HG02870 (cell line): ENCODE results near the gene TMEM198.

ENCODE experiments used
- ATAC-seq: cut with Tn5 transposase; IDR thresholded peaks from one replicate; pipeline ENCODE4 v1.9.1; 2021; ENCODE audit warnings: mild to moderate bottlenecking, moderate library complexity; ENCODE audit not compliant: unreplicated experiment

TMEM198 gene

DNA sequence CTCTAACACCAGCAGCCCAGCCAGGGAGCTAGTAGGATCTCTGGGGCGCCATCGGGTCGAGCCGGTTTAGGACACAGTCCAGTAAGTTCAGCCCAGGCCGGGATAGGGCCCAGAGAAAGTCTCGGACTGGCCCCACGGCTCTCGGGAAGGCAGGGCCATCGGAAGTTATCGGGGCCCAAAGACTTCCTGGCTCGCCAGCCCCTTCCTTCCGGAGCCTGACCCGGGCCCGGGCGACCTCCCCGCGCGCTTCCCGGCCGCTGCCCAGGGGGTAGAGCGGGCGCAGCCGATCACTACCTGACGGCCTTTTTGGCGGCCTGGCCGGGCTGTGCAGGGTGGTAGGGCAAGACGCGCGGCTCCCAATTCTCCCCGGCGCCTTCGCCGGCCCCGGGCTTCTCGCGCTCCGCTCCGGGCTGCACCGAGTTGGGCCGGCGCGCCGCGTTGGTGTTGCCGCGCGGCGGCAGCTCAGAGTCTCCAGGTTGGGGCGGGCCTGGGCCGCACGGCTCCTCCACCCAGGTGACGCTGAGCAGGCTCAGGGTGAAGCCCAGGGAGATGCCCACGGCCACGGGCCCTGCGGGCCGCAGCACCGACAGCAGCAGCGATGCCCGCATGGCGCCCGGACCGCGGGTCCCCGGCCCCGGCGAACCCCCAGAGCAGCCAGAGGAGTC, 765 bp upstream of the TMEM198 start:
- peak; percentile 29 for ATAC-seq

DNA sequence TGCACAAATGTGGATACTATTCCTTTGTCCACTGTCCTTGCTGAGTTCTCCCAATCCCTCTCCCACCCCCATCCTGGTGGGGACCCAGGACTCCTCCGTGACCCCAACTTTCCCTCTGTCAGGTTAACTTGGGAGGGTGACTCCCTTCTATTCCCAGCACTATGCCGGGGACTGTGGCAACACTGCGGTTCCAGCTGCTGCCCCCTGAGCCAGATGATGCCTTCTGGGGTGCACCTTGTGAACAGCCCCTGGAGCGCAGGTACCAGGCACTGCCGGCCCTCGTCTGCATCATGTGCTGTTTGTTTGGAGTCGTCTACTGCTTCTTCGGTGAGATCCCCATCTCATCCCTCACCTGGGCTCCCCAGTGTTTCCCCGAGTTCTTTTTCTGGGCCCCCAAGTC, 739 bp downstream of the TMEM198 start:
- no peak for ATAC-seq

DNA sequence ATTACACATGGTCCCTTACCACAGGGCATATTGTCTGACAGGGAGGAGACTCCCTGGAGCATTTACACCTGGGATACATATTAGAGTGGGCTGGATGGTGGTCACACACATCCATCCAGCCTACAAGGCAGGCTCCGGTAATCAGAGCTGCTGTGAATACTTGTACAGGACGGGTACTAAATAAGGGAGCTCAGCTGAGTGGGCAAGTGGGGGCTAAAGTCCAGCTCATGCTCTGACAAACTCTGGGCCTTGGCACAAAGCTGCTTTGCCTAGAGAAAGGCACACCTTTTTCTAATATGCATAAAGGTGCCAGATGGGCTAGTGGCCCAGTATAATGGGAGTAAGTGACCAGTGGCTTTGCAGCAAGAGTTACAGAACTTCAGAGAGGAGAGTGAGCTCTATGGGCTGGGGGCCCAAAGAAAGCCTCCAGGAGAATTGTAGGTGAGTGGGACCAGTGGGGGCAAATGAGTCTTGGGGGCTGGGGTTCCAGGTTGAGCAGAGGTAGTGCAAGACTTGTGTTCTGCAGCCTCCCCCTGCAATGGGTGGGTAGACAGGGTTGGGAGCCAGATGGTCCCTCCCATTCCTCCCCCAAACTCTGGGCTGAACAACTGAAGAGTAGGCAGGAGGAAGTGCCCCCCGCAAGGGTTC, 1.6 kb downstream of the TMEM198 start:
- no peak for ATAC-seq

DNA sequence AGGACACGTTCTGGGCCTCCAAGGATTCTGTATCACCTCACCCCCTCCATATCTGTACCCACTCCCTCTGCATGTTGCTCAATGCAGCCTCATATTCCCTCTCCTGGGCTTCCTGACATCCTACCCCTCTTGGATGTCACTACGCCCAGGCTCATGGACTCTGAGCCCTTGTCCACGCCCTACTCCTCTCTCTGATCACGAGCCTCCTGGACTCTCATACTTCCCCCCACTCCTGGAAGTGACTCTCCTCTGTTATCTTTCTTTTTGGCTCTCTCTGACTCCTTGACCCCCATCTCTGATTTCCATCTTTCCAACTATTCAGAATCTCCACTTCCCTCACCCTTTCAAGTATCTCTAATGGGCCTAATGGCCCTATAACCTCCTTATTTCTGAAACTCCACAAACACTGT, 2.1 kb downstream of the TMEM198 start:
- ATAC-seq: no peak

DNA sequence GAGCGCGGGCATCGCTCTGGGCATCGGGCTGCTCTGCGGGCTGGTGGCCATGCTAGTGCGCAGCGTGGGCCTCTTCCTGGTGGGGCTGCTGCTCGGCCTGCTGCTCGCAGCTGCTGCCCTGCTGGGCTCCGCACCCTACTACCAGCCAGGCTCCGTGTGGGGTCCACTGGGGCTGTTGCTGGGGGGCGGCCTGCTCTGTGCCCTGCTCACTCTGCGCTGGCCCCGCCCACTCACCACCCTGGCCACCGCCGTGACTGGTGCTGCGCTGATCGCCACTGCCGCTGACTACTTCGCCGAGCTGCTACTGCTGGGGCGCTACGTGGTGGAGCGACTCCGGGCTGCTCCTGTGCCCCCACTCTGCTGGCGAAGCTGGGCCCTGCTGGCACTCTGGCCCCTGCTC, 3.8 kb downstream of the TMEM198 start:
- no peak for ATAC-seq

DNA sequence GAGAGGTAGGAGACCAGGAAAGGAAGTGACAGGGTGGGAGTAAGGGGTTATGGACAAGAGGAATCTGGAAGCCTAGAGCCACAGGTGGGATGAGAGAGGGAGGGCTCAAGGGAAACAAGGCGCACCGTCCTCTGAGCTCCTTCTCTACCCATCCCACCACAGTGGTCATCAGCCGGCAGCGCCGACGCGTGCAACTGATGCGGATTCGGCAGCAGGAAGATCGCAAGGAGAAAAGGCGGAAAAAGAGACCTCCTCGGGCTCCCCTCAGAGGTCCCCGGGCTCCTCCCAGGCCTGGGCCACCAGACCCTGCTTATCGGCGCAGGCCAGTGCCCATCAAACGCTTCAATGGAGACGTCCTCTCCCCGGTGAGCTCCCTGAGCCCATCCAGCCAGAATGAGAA, 5.2 kb downstream of the TMEM198 start:
- no peak for ATAC-seq

DNA sequence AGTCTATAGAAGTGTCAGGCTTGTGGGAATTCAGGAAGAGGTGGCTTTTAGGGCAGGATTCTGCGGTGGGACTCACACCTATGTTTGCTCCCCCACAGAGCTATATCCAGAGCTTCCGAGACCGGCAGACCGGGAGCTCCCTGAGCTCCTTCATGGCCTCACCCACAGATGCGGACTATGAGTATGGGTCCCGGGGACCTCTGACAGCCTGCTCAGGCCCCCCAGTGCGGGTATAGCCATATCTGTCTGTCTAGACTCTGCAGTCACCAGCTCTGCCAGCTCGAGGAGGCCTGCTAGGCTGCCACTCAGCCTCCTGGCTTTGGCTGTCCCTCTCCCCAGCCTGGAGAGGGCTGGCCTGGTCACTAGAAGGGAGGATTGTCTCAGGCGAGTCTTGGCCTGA, 5.8 kb downstream of the TMEM198 start:
- ATAC-seq: no peak

DNA sequence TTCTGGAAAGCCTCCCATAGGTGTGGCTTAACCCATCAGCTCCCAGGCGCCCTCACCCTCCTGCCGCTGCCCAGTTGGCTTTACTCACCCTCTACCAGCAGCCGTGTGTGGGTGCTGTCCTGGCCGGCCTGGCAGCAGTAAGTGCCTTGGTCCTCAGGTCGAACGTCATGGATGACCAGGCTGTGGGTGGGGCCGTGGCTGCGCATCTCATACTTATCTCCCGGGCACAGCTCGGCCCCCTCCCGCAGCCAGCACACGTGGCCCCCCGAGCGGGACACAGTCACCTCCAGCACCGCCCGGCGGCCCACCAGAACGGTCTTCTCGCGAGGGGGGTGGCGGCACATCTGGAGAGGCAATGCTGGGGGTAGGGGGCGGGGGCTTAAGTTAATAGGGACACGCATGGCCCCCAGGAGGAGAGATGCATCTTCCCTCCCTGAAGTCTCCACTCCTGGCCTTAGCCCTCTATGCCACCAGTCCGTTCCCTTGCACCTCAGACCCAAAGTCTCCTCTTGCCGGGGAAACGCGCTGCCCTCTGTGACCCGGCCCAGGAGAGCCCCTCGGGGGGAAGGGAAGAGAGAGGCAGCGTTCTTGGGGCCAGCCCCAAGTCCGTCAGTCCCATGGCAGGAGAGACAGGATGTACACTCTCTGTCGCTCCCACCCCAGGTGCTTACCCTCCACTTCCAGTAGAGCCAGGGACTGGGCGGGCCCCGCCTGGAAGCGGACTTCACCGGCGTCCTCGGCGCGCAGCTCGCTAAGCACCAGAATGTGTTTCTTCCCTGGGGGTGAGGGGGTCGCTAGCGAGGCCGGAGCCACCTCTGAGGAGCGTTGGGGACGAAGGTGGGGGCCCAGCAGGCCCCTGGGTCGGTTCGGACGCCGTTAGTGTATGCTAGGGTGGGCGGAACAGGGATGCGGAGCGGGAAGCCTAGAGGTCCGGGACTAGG, 7.9 kb downstream of the TMEM198 start:
- ATAC-seq: peak; percentile 15

DNA sequence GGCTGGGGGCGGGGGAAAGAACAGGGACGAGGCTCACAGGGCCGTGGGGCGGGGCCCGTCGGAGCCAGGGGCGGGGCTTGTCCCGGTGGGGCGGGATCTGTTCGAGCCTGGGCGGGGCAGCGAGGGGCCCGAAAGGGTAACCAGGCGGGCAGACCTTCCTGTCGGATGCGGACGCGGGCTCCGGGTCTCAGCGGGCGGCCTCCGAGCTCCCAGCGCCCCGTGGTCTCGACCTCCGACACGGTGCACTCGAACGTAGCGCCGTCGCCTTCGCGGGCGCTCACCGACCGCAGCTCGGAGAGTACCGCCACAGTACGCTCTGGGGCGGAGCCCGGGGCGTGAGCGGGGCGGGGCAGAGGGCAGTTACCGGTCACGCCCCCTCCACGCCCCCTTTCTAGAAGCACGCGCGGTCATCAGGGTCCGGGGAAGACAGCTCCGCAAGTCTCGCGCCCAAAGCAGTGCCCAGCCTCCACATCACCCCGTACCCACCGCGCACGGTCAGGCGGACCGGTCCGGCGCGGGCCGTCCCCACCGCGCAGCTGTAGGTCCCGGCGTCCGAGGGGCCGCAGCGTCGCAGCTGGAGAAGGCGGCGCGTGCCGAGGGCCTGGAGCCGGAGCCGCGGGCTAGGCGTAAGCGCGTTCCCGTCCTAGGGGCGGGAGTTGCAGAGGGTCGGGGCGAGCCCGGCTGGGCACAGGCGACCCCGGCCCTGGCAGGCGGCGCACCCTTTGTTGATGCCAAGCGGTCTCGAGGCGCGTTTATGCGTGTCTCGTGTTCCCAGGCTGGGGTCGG, 8.7 kb downstream of the TMEM198 start:
- ATAC-seq: peak; percentile 92

DNA sequence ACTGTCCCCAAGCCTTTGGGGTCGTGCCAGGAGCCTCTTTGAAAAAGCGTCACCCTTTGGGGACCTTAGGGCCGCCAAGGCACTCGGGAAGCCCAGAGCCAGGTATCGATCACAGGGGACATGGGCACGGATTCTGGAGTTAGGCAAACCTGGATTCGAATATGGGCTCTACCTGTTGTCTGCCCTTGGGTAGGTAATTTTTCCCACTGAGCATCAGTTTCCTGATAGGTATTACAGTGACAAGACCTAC, 9.3 kb downstream of the TMEM198 start:
- no peak for ATAC-seq

DNA sequence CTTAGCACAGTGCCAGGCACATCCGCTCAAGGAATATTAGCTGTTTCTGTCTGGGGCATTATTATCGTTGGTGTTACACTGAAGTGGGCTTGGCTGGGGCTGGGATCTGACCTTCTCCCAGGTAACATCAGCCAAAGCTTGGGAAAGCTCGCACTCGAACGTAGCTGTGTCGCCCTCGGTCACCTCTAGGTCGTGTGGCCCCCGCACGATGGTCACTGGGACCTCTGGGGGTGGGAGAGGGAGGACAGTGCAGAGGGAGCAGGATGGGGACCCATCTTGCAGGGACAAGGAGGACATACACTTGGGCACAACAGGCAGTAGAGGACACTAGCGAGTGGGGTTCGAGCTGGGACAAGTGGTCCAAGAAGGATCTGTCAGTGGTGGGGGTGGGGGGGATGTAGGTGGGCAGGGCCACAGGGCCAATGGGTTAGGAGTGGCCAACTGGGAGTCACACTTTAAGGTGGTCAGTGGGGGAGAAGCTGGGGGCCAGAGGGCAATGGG, 9.7 kb downstream of the TMEM198 start:
- no peak for ATAC-seq

DNA sequence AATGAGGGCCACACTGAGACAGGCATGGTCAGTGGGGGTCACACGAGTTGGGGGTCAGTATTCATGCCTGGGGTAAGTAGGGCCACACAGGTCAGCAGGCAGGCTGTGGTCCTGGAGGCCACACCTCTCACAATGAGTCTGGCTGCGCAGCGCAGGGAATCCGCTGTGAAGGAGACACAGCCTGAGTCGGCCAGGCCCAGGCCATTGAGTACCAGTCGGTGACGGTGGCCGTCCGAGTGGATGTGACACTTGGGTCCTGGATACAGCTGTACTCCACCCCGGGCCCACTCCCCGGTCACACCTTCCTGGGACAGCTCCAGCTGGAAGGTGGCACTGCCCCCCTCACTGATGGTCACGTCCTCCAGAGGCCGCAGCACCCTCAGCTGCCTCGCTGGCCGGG, 10.5 kb downstream of the TMEM198 start:
- no peak for ATAC-seq

DNA sequence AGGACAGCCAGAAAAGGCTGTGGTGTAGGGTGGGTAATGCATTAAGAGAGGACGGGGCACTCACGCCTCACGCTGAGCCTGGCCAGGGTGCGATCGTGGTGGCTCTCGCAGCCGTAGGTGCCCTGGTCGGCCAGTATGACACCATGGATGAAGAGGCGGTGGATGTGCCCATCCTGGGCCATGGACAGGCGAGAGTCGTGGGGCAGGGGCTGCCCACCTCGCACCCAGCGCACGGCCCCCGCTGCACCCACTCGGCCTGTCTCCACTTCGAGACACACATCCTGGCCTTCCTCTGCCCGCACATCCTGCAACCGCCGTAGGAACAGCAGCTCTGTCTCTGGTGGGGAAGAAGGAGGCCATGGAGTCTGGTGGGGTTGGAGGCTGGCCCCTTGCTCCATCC, 12.1 kb downstream of the TMEM198 start:
- no peak for ATAC-seq

DNA sequence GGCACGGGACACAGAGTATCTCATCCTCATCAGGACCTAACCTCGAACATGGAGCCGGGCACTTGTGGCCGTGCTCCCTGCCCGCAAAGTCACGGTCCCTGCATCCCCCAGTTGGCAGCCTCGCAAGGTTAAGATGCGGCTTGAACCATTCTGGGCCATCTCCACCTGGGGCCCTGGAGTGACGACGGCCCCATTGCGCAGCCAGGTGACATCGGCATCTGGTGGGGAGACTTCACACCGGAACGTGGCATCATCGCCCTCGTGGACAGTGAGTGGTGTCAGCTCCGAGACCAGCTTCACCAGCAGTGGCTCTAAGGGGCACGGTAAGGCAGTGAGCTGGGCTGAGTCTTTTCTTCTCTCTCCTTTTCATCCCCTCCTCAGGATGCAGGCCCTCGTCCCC, 12.6 kb downstream of the TMEM198 start:
- ATAC-seq: no peak

DNA sequence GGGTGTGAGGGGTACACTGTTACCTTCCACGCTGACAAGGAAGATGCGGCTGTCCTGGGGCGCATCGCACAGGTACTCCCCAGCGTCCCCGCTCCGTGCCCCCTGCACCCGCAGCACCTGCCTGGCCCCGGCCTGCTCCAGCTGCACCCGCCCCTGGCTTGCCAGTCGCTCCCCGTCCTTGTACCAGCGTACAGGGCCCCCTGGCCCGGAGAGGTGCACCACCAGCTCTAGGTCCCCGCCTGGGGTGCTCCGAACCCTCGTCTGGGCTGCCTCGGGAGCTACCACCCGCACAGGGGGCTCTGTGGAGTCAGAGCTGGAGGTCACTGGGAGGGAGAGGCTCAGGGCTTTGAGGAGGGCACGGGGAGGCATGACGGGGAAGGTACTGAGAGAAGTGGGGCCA, 13.5 kb downstream of the TMEM198 start:
- no peak for ATAC-seq

DNA sequence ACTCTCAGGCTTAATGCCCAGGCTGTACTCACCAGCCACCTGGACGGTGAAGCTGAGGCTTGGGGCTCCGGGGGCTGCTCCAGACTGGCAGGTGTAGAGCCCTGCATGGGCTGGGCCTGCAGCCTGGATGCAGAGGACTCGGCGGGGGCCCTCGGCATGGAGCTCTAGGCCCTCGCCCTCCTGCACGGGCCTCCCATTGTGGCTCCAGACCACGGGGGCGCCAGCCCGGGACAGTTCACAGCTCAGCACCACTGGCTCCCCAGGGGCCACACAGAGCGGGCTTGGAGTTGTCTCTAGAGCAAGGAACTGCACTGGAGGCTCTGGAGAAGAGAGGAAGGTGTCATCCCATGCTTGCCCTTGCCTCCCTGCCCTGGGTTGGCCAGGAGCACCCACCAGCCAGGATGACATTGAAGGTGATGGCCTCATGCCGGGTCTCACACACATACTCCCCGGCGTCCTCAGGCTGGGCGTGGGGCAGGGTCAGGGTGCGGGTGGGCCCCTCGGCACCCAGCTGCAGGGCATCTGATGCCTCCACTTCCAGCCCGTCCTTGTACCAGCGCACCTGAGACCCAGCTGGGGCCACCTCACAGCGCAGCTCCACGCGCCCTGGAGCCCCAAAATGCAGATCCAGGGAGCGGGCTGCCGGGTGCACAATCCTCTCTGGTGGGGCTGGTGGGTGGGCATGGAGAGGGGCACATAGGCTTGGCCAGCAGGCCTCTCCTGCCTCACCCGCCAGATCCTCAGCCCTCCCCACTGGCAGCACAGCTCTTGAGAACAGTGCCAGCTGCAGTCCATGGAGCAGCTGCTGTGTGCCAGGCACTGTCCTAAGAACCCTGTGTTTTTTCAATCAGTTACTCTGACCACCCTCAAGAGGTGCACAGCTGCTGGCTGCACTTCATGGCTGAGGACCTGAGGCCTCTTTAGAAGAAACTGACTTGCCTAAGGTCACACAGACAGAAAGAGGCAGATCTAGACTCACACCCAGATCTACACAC, 14.3 kb downstream of the TMEM198 start:
- no peak for ATAC-seq

DNA sequence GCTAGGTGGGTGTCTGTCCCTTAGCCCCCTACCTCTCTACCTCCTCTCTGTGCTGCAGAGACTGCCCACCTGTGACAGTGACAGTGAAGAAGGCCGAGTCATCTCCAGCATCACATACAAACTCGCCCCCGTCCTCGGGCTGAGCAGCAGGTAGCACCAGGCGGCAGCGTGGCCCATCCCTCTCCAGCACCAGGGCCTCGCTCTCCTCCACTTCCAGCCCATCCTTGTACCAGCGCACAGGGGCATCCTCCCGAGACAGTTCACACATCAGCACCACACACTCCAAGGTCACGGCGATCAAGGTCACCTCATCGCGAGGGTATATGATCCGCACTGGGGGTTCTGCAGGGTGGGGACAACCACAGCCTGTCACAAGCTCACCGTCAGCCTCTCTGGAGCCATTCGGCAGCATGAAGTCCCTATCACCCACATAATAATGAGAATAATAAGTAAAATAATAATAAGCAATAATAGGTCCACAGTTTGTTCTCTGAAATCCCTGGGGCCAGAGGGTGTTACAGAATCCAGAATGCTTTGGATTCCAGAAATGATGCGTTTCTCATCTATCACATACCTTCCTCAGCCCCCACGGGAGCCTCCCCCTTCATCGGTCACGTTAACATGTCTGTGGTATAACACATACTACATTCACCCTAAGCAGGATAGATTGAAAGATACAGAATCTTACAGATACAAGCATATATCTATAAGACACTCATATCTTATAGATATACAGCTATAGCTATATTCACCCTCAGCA, 15.5 kb downstream of the TMEM198 start:
- ATAC-seq: no peak

DNA sequence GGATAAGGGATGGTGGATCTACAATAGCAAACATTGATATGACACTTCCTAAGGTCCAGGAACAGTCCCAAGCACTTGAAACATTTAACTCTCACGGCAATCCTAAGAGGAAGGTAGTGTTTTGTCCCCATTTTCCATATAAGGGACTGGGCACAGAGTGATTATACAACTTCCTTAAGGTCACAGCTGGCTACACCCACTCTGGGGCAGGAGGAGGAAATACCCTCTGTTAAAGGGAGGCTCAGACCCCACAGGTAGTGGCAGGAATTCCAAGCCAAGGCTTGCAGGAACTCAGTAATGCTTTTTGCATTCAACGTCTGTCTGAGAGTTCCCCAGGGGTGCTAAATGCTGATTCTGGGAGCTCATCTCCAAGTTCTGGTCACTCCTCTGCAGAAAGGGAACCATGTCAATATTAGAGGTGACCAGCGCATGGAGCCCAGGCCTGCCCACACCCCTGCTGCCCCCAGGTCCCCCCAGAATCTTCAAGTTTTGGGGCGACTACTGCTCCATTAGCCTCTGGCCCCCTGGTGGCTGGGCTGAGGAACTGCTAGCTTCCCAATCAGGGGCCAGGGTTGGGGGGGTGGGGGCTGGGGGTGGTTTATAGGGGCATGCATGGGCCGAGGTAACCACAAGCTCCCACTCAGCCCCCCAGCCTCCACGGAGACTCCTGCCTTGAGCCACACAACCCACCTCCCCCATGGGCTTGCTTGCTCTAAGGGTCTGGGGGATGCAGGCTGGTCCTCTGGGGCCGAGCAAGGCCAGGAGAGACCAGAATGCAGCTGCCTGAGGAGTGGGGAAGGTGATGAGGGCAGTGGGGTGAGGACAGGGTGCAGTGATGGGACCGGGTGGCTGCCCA, 16.4 kb downstream of the TMEM198 start:
- ATAC-seq: no peak

DNA sequence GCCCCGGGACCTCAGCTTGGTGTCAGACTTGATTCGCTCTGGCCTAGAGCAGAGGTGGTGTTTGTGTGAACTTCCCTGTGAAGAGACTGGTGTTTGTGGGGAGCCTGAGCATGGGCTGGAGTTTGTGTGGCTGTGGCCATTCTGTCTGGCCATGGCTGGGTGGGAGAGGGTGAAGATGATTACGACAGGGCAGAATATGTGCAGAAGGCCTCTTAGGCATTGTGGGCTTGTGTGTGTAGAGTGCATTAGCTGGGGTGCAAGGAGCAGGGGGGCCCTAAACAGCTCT, 17.0 kb downstream of the TMEM198 start:
- ATAC-seq: no peak
